Activated CD4-positive, alpha-beta memory T cell treated with anti-CD3 and anti-CD28 coated beads for 36 hours (primary cell): ENCODE measurements around the gene CD1C. TPM values are rescaled to one million over a fixed set of nuclear protein-coding genes. Genes with fewer than 3 reads are reported as not detected.
"Not testable (repeated sequence)": the region's sequence is repeated elsewhere in the genome, so short reads cannot be mapped to it uniquely, and the experiment has no call there.

Experiments used
- CTCF ChIA-PET: fragments of 350-600 bp; sonication (Branson Sonifier 250); formaldehyde crosslinking; loops from one replicate; lab custom pipeline; 2021; ENCODE audit warnings: antibody characterized with exemption, inconsistent platforms; lab: Charles Lee
- POLR2A ChIA-PET: fragments of 350-600 bp; sonication (Branson Sonifier 250); formaldehyde crosslinking; loops from one replicate; lab custom pipeline; 2021; ENCODE audit warnings: antibody characterized with exemption; lab: Charles Lee
- DNase-seq: peaks from one replicate; pipeline ENCODE4 v3.0.0-alpha.2; 2020
- H3K27ac Mint-ChIP-seq: one replicate; pipeline ENCODE4 v1.8.0; 2021; ENCODE audit warnings: mixed read lengths
- H3K27me3 Mint-ChIP-seq: one replicate; pipeline ENCODE4 v1.8.0; 2021; ENCODE audit warnings: mixed read lengths
- H3K36me3 Mint-ChIP-seq: one replicate; pipeline ENCODE4 v1.8.0; 2021; ENCODE audit warnings: mixed read lengths
- H3K4me1 Mint-ChIP-seq: one replicate; pipeline ENCODE4 v1.8.0; 2021; ENCODE audit warnings: low read depth, mixed read lengths
- H3K4me3 Mint-ChIP-seq: one replicate; pipeline ENCODE4 v1.8.0; 2021; ENCODE audit warnings: mild to moderate bottlenecking, mixed read lengths
- H3K9me3 Mint-ChIP-seq: one replicate; pipeline ENCODE4 v1.8.0; 2021; ENCODE audit warnings: mixed read lengths
- intact Hi-C: fragments of 100-400 bp; cut with micrococcal nuclease; formaldehyde crosslinking; loops from one replicate; pipeline ENCODE4 v1.15.1; 2023
- total RNA-seq, 2 experiments: library from RNA; stranded (reverse); gene quantifications; one replicate each; pipeline ENCODE4 v1.2.3, GENCODE V29; 2021

Gene CD1C
- total RNA-seq, 2 experiments from 2014 or later = not detected

DNA sequence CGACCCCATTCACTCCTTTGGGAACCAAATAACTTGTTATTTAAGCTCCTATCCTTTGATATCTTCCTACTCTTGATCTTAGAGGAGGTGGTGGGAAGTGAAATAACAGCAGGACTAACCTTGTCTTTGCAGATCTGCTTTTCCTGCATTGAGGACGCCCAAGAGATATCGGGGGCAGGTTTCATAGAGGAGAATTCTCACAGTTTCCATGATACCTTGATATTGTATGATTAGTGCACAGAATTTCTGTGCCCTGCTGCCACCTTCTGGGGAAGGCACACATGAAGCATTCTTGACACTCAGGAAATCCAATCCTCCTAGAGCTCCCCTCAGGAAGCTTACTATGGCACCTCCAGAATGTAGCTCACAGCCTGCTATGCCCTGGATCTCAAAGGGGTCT lies 40.0 kb downstream of the CD1C start:
- no peaks in the 10 kb centered on the region for H3K36me3 Mint-ChIP-seq
- ChIA-PET POLR2A (no interaction called here), CTCF (interaction anchor here (0.6 to 1.6 kb wide), 6 partner anchors 9 to 338 kb away, joined by 3 to 28 read pairs (median 4); no protein-coding TSS in a partner anchor)
- no peaks in the 10 kb centered on the region for H3K9me3 Mint-ChIP-seq
- intact Hi-C loops = loop anchor here (5.0 kb wide), 1 partner anchor 127 kb away; no protein-coding TSS in a partner anchor
- H3K27ac Mint-ChIP-seq = no peak overlapping the region
- peaks cover 6% of the 10 kb centered on the region for H3K27me3 Mint-ChIP-seq
- H3K4me1 Mint-ChIP-seq = peaks cover 4% of the 10 kb centered on the region
- H3K4me3 Mint-ChIP-seq = no peak overlapping the region
- DNase-seq = peak; percentile 20

DNA sequence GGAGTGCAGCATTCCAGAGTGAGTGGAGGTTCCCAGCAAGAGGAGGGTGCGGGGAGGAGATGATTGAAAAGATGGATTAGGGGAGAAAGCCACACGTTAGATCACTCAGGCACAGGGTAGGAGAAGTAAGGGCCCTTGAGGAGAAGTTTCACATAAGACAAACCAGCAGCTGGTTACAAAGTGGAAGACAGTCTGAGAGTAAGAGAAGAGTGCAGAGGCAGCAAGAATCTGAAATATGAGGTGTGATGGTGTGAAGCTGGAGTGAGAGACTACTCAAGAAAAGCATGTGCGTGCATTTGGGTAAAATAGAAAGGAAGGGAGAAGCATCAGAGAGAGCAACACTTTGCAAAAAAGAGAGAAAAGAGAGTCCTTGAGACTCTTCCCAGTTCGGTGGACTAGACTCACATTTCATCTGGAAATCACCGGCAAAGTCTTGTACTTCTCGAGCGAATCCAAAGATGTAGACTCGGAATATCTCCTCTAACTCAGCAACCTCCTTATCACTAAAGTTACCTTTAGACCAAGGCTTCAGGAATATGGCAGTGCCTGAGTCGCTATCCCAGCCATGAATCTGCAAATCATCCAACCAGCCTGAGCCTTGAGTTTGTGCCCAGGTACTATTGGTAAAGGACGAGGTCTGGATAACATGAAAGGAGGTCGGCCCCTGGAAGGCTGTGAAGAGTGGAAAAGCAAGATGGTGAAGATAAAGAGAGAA lies 40.8 kb downstream of the CD1C start:
- Mint-ChIP-seq H3K27ac (no peak overlapping the region), H3K9me3 (no peaks in the 10 kb centered on the region), H3K27me3 (peaks cover 6% of the 10 kb centered on the region), H3K4me1 (peaks cover 3% of the 10 kb centered on the region), H3K4me3 (no peak overlapping the region), H3K36me3 (no peaks in the 10 kb centered on the region)
- no peak for DNase-seq
- intact Hi-C loops = loop anchor here (5.0 kb wide), 1 partner anchor 128 kb away; no protein-coding TSS in a partner anchor
- CTCF ChIA-PET = interaction anchor here (0.6 to 1.6 kb wide), 7 partner anchors 8 to 339 kb away, joined by 3 to 28 read pairs (median 3); no protein-coding TSS in a partner anchor
- POLR2A ChIA-PET = no interaction called here

DNA sequence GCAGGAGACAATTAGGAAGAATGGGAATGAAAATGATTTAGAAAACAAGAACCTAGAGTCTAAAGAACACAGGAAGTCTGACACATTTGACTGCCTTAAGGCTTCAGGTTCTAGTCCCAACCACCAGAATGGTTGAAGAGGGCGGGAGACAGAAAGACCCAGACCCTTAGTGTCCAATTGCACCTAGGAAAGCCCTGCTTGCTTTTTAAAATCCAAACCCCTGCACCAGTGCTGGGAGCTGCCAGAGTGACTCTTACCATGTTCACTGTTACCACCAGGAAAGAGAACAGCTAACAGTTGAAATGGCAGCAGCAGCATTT lies 41.3 kb downstream of the CD1C start:
- CTCF ChIA-PET = no interaction called here
- POLR2A ChIA-PET = no interaction called here
- H3K4me3 Mint-ChIP-seq = no peak overlapping the region
- peaks cover 3% of the 10 kb centered on the region for H3K4me1 Mint-ChIP-seq
- H3K36me3 Mint-ChIP-seq = no peaks in the 10 kb centered on the region
- no peaks in the 10 kb centered on the region for H3K9me3 Mint-ChIP-seq
- H3K27me3 Mint-ChIP-seq = peaks cover 6% of the 10 kb centered on the region
- intact Hi-C loops = loop anchor here (5.0 kb wide), 1 partner anchor 129 kb away; no protein-coding TSS in a partner anchor
- DNase-seq = no peak
- H3K27ac Mint-ChIP-seq = no peak overlapping the region

DNA sequence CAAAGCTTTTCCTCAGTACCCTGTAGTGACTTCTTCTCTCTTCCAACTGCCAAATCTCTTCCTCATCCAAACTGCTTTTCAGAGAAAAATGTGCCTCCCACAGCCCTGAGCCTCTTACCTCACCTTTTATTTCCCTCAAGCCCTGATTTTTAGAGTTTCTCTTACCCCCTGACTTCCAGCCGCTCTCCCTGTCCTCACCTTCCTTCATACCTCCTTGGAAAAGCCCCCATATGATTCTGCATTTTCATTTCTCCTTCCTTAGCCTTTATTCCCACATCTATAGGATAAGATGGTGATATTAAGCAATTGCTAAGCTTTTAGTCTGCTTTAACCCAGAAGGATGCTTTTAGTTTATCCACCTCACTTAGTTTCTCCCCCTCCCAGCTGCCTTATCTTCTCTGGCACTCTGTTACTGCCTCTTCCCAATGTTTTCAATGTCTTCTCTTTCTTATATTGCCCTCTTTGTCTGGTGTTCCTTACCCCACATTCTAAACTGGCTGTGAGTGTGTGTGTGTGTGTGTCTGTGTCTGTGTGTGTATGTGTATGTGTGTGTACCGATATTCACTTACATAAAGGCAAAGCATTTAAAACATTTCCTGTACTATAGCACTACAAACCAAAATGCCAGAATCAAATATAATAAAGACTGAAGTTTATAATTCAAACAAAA lies 41.9 kb downstream of the CD1C start, which contains the start of gene CD1B:
Gene CD1B, minus strand, starts transcription at position 51 of the 670 bp plus-strand sequence. CDS start 108 bp downstream, outside the sequence.
- H3K27ac Mint-ChIP-seq = no peak within 1 kb of the TSS
- CTCF ChIA-PET = no interaction called here
- no peaks in the 10 kb centered on the region for H3K36me3 Mint-ChIP-seq
- H3K27me3 Mint-ChIP-seq = peaks cover 6% of the 10 kb centered on the region
- no peaks in the 10 kb centered on the region for H3K9me3 Mint-ChIP-seq
- POLR2A ChIA-PET = no interaction called here
- H3K4me1 Mint-ChIP-seq = peaks cover 3% of the 10 kb centered on the region
- intact Hi-C loops = loop anchor here (5.0 kb wide), 1 partner anchor 129 kb away; no protein-coding TSS in a partner anchor
- no peak within 1 kb of the TSS for H3K4me3 Mint-ChIP-seq
- no peak for DNase-seq

DNA sequence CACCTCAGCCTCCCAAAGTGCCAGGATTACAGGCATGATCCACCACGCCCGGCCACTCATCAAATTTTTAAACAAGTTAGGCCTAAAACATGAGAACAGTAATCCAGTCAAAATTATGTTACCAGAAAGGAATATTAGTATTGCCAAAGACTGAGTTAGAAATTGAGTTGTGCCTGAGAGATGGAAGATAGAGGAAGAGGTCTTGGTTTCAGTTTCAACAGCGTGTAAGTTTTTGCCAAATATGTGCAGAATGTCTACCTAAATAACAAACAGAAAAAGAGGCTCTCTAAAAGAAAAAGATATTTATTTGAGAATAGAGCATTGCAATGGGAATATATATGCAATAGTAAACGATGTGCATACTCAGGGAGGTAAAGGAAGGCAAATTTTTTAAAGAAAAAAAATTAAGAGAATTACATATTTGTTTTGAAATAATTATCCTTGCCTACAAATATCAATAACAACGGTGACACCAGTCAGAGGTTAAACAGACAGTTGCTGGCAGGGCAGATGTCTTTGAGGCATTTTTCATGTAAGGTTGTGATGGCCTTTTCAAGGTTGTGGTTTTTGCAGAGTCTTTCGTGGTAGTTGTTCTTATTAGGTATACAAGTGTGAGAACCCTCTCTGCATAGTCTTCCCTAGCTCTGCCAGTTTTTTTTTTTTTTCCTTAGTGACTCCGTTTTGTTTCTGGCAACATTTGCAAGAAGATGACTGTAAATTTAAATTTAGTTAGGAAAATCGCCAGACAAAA lies 43.9 kb downstream of the CD1C start:
- DNase-seq = no peak
- peaks cover 3% of the 10 kb centered on the region for H3K4me1 Mint-ChIP-seq
- H3K9me3 Mint-ChIP-seq = peaks cover 2% of the 10 kb centered on the region
- H3K27ac Mint-ChIP-seq = no peak overlapping the region
- peaks cover 16% of the 10 kb centered on the region for H3K27me3 Mint-ChIP-seq
- no peaks in the 10 kb centered on the region for H3K36me3 Mint-ChIP-seq
- intact Hi-C loops = loop anchor here (5.0 kb wide), 1 partner anchor 131 kb away; no protein-coding TSS in a partner anchor
- ChIA-PET CTCF (no interaction called here), POLR2A (no interaction called here)
- no peak overlapping the region for H3K4me3 Mint-ChIP-seq

DNA sequence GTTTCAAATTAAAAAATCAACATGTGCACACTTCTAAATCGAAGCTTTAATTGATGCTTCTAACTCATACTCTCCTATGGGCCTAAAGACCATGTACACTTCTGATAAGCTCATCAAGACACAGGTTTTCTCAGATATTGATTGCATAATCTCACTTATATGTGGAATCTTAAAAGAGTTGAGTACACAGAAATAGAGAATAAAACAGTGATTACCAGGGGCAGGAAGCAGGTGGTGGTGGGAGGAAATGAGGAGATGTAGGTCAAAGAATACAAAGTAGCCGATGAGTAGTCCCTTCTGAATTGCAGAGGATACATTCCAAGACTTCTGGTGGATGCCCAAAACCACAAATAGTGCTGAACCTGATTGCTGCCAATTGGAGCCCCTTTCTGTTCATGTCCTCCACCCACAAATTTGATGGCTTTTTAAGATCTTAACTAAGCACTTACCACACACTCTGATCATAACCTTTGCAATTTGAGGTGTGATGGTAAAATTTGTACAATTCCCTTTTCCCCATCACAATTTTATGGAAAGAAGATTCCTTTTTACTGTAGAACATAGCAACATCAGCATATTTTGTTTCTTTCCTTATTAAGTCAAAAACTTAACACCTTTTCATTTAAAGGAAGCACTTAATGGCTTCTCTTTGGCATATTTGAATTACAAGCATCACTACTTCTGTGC lies 44.9 kb downstream of the CD1C start:
- peaks cover 3% of the 10 kb centered on the region for H3K4me1 Mint-ChIP-seq
- no peak overlapping the region for H3K4me3 Mint-ChIP-seq
- intact Hi-C loops = loop anchor here (5.0 kb wide), 1 partner anchor 132 kb away; no protein-coding TSS in a partner anchor
- H3K27me3 Mint-ChIP-seq = peaks cover 13% of the 10 kb centered on the region
- CTCF ChIA-PET = interaction anchor here (0.6 kb wide), 1 partner anchor 133 kb away, joined by 3 read pairs; no protein-coding TSS in a partner anchor
- peaks cover 2% of the 10 kb centered on the region for H3K9me3 Mint-ChIP-seq
- no peak for DNase-seq
- POLR2A ChIA-PET = no interaction called here
- H3K36me3 Mint-ChIP-seq = no peaks in the 10 kb centered on the region
- H3K27ac Mint-ChIP-seq = no peak overlapping the region

DNA sequence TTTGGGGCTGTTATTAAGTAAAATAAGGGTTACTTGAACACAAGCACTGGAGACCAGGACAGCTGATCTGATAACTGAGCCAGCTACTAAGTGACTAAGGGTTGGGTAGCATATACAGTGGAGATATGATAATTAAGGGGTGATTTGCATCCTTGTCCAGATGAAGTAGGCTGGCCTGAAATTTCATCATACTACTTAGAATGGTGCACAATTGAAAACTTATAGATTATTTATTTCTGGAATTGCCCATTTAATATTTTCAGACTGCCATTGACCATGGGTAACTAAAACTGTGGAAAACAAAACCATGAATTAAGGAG lies 45.5 kb downstream of the CD1C start:
- no peak overlapping the region for H3K4me3 Mint-ChIP-seq
- no peaks in the 10 kb centered on the region for H3K36me3 Mint-ChIP-seq
- CTCF ChIA-PET = interaction anchor here (0.6 kb wide), 1 partner anchor 134 kb away, joined by 3 read pairs; no protein-coding TSS in a partner anchor
- peaks cover 13% of the 10 kb centered on the region for H3K27me3 Mint-ChIP-seq
- peaks cover 3% of the 10 kb centered on the region for H3K4me1 Mint-ChIP-seq
- no peak for DNase-seq
- H3K9me3 Mint-ChIP-seq = peaks cover 2% of the 10 kb centered on the region
- POLR2A ChIA-PET = no interaction called here
- no peak overlapping the region for H3K27ac Mint-ChIP-seq
- intact Hi-C loops = no loop called here

DNA sequence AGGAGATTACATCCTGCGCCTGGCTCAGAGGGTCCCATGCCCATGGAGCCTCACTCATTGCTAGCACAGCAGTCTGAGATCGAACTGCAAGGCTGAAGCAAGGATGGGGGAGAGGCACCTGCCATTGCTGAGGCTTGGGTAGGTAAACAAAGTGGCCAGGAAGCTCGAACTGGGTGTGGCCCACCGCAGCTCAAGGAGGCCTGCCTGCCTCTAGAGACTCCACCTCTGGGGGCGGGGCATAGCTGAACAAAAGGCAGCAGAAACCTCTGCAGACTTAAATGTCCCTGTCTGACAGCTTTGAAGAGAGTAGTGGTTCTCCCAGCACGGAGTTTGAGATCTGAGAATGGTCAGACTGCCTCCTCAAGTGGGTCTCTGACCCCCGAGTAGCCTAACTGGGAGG lies 46.7 kb downstream of the CD1C start:
- CTCF ChIA-PET, H3K27ac Mint-ChIP-seq, POLR2A ChIA-PET: not testable (repeated sequence)

More for the DNA sequence above, 46.7 kb downstream of the CD1C start:
- H3K36me3 Mint-ChIP-seq, intact Hi-C loops, H3K4me3 Mint-ChIP-seq, DNase-seq, H3K4me1 Mint-ChIP-seq, H3K9me3 Mint-ChIP-seq: not testable (repeated sequence)
- H3K27me3 Mint-ChIP-seq = peaks cover 13% of the 10 kb centered on the region

Other genes starting within 250 kb of the CD1C start
- not detected for gene CD1D, start 109.0 kb upstream of the CD1C start, total RNA-seq
- gene CD1A, start 35.5 kb upstream of the CD1C start, total RNA-seq = not detected
- gene CD1B, start 41.6 kb downstream of the CD1C start, total RNA-seq = not detected
- not detected for gene CD1E, start 64.0 kb downstream of the CD1C start, total RNA-seq
- not detected for gene OR10T2, start 109.5 kb downstream of the CD1C start, total RNA-seq
- not detected for gene OR10K2, start 136.3 kb downstream of the CD1C start, total RNA-seq
- gene OR10K1, start 171.9 kb downstream of the CD1C start, total RNA-seq = not detected
- gene OR10R2, start 182.3 kb downstream of the CD1C start, total RNA-seq = not detected